Left ventricle myocardium inferior (tissue), 1 donor: Measurements from ENCODE around the gene GIGYF1. TPM values are rescaled to one million over a fixed set of nuclear protein-coding genes. Genes with fewer than 3 reads are reported as not detected.
A peak's percentile ranks its signal among the peaks of the same experiment; 100 is the strongest.

Experiments used
- DNase-seq: peaks from one replicate; pipeline ENCODE4 v3.0.0-alpha.2; 2020
- H3K27ac ChIP-seq: fragments of 200-600 bp; replicated peaks from 2 replicates; pipeline ENCODE4 v1.8.0; 2021
- H3K27me3 ChIP-seq: fragments of 200-600 bp; 2 replicates; pipeline ENCODE4 v1.8.0; 2021; ENCODE audit warnings: low read depth
- H3K36me3 ChIP-seq: fragments of 200-600 bp; 2 replicates; pipeline ENCODE4 v1.8.0; 2021
- H3K4me1 ChIP-seq: fragments of 200-600 bp; 2 replicates; pipeline ENCODE4 v1.8.0; 2021
- H3K4me3 ChIP-seq: fragments of 200-600 bp; 2 replicates; pipeline ENCODE4 v1.8.0; 2021; ENCODE audit warnings: mild to moderate bottlenecking, moderate library complexity
- H3K9me3 ChIP-seq: fragments of 200-600 bp; replicated peaks from 2 replicates; pipeline ENCODE4 v1.8.0; 2021
- intact Hi-C: fragments of 100-400 bp; cut with micrococcal nuclease; formaldehyde crosslinking; loops from one replicate; pipeline ENCODE4 v1.11.0; 2022
- total RNA-seq: library from RNA; stranded (reverse); fragmentation: NEBNext Ultra II Directional; extraction: Animal tissue kit (Norgen Biotek cat#: 25700); gene quantifications from one replicate; pipeline ENCODE4 v1.2.1, GENCODE V29; 2021
- TF ChIP-seq, protein P1 (sequence below): fragments of 200-600 bp; IDR thresholded peaks from 2 replicates; pipeline ENCODE4 v1.8.0; 2021; ENCODE audit warnings: antibody characterized with exemption, mild to moderate bottlenecking, borderline replicate concordance
- donor health status: DM: no; HTN: yes; CAD: no; lungs with severe emphysema.

Gene GIGYF1
- total RNA-seq, 1 donor from 2014 or later = 24.5 TPM

DNA sequence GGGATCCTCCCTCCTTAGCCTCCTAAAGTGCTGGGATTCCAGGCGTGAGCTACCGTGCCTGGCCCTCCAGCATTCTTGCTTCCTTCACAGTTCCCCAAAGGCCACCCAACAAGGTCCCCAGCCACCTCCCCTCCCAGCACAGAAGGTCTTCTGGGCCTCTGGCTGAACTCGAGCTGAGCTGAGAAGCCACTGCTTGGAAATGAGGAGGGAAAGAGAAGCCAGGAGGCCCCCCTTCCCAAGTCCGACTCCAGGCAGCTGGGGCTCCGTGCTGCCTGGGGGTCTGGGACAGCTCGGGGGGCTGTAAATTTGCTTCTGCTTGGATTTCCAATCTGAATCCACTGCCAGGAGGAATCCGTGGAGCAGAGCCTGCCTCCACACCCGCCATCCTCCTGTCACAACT lies 20.7 kb upstream of the GIGYF1 start:
- H3K4me1 ChIP-seq = no peaks in the 10 kb centered on the region
- intact Hi-C loops = no loop called here
- peaks cover 6% of the 10 kb centered on the region for H3K9me3 ChIP-seq
- no peak overlapping the region for H3K4me3 ChIP-seq
- H3K27me3 ChIP-seq = peaks cover 13% of the 10 kb centered on the region
- H3K27ac ChIP-seq = no peak overlapping the region
- DNase-seq = no peak
- no peaks in the 10 kb centered on the region for H3K36me3 ChIP-seq
- TF ChIP-seq, protein P1, sequence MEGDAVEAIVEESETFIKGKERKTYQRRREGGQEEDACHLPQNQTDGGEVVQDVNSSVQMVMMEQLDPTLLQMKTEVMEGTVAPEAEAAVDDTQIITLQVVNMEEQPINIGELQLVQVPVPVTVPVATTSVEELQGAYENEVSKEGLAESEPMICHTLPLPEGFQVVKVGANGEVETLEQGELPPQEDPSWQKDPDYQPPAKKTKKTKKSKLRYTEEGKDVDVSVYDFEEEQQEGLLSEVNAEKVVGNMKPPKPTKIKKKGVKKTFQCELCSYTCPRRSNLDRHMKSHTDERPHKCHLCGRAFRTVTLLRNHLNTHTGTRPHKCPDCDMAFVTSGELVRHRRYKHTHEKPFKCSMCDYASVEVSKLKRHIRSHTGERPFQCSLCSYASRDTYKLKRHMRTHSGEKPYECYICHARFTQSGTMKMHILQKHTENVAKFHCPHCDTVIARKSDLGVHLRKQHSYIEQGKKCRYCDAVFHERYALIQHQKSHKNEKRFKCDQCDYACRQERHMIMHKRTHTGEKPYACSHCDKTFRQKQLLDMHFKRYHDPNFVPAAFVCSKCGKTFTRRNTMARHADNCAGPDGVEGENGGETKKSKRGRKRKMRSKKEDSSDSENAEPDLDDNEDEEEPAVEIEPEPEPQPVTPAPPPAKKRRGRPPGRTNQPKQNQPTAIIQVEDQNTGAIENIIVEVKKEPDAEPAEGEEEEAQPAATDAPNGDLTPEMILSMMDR = no peak

DNA sequence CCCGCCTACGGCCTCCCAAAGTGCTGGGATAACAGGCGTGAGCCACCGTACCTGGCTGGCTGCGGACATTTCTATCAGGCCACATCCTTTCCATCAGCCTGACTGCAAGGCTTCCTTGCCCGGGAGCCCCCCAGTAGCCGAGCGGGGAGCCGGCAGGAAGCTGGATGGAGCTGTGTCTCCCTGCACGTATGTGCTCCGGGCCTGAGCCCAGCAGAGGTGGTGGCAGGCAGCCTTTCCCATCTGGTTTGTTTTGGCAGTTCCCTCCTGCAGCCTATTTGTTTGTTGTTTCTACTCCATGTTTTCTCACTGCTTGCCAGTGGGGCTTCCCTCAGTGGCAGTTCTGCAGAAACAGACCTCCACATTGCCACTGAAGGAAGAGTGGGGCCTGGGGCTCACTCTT lies 17.3 kb upstream of the GIGYF1 start:
- no peak overlapping the region for H3K27ac ChIP-seq
- no peaks in the 10 kb centered on the region for H3K27me3 ChIP-seq

DNA sequence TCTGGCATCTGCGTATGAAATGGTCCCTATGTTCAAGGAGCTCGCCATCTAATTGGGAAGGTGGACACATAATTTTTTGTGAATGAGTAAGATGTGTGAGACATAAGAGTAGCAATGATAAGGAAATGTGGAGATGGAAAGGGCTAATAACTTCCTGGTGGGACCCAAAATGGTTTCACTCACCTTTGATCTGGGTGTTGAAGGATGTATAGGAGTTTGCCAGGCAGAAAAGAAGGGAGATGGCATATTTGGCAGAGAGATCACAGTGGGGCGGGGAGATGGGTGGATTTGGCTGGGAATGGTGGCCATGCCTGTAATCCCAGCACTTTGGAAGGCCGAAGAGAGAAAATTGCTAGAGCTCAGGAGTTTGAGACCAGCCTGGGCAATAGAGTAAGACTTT lies 16.4 kb upstream of the GIGYF1 start:
- no peaks in the 10 kb centered on the region for H3K27me3 ChIP-seq
- no peak overlapping the region for H3K4me3 ChIP-seq
- peaks cover 12% of the 10 kb centered on the region for H3K36me3 ChIP-seq
- intact Hi-C loops = no loop called here
- TF ChIP-seq, protein P1 = no peak
- peaks cover 21% of the 10 kb centered on the region for H3K4me1 ChIP-seq
- no peak for DNase-seq
- no peaks in the 10 kb centered on the region for H3K9me3 ChIP-seq
- H3K27ac ChIP-seq = no peak overlapping the region

More for the DNA sequence above, 17.3 kb upstream of the GIGYF1 start:
- peaks cover 15% of the 10 kb centered on the region for H3K4me1 ChIP-seq
- peaks cover 12% of the 10 kb centered on the region for H3K36me3 ChIP-seq
- no peaks in the 10 kb centered on the region for H3K9me3 ChIP-seq
- no peak overlapping the region for H3K4me3 ChIP-seq
- TF ChIP-seq, protein P1 = no peak
- no peak for DNase-seq
- intact Hi-C loops = no loop called here

DNA sequence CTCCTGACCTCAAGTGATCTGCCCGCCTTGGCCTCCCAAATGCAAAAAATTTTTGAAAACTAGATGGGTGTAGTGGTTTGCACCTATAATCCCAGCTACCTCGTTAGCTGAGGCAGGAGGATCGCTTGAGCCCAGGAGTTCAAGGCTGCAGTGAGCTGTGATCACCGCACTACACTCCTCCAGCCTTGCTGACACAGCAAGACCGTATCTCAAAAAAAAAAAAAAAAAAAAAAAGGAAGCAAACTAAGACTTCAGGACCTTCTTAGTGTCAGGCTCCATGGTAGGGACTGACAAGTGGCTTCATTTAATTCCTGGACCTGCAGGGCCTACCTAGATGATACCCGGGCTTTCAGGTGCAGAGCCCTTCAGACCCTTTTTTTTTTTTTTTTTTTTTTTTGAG lies 14.3 kb upstream of the GIGYF1 start:
- DNase-seq = no peak
- H3K27ac ChIP-seq = no peak overlapping the region
- H3K36me3 ChIP-seq = peaks cover 12% of the 10 kb centered on the region
- H3K9me3 ChIP-seq = no peaks in the 10 kb centered on the region
- intact Hi-C loops = no loop called here
- H3K4me3 ChIP-seq = no peak overlapping the region
- no peaks in the 10 kb centered on the region for H3K27me3 ChIP-seq
- H3K4me1 ChIP-seq = peaks cover 30% of the 10 kb centered on the region
- TF ChIP-seq, protein P1 = no peak

DNA sequence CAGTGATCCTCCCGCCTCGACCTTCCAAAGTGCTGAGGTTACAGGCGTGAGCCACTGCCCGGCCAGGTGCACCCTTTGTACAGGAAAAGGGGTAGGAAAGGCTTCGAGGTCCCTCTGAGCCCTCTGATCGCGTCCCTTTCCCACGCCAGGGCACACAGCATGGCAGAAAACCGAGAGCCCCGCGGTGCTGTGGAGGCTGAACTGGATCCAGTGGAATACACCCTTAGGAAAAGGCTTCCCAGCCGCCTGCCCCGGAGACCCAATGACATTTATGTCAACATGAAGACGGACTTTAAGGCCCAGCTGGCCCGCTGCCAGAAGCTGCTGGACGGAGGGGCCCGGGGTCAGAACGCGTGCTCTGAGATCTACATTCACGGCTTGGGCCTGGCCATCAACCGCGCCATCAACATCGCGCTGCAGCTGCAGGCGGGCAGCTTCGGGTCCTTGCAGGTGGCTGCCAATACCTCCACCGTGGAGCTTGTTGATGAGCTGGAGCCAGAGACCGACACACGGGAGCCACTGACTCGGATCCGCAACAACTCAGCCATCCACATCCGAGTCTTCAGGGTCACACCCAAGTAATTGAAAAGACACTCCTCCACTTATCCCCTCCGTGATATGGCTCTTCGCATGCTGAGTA lies 12.7 kb upstream of the GIGYF1 start:
- DNase-seq = no peak
- no peaks in the 10 kb centered on the region for H3K27me3 ChIP-seq
- peaks cover 30% of the 10 kb centered on the region for H3K4me1 ChIP-seq
- H3K27ac ChIP-seq = peak overlapping the region; percentile 97
- no peaks in the 10 kb centered on the region for H3K9me3 ChIP-seq
- H3K4me3 ChIP-seq = peak overlapping the region; percentile 83
- intact Hi-C loops = no loop called here
- TF ChIP-seq, protein P1 = no peak
- peaks cover 12% of the 10 kb centered on the region for H3K36me3 ChIP-seq
